PFSK-1 (cell line): Measurements from ENCODE around the gene SLC6A6.

ENCODE experiments used
- FOXP2 ChIP-seq: optimal IDR thresholded peaks from 2 replicates; pipeline ENCODE3; 2011; ENCODE audit warnings: borderline replicate concordance, control low read depth, inconsistent platforms; ENCODE audit not compliant: insufficient read depth; ENCODE audit errors: extremely low read length, extremely low read depth
- POLR2AphosphoS5 ChIP-seq: IDR thresholded peaks from 2 replicates; pipeline ENCODE4 v1.6.1; 2012; ENCODE audit warnings: low read depth, mild to moderate bottlenecking, control low read depth, low read length, moderate library complexity
- TAF1 ChIP-seq: IDR thresholded peaks from 2 replicates; pipeline ENCODE4 v1.6.1; 2012; ENCODE audit warnings: low read length, control low read depth, borderline replicate concordance; ENCODE audit not compliant: insufficient read depth
- TF ChIP-seq, protein P1 (sequence below), 2 experiments: IDR thresholded peaks; 2 replicates each; pipeline versions ENCODE4 v1.6.1 to v1.8.0; 2011 to 2012; ENCODE audit warnings: low read depth in 2 of 2, low read length in 2 of 2, control low read depth in 1 of 2, inconsistent platforms in 1 of 2, mild to moderate bottlenecking in 1 of 2, moderate library complexity in 1 of 2; ENCODE audit not compliant: insufficient read depth in 1 of 2

GRCh38 chr3:14392803-14393319, 9.5 kb upstream of the SLC6A6 start:
- TF ChIP-seq POLR2AphosphoS5 (no peak), TAF1 (no peak), FOXP2 (no peak)
- TF ChIP-seq, protein P1, sequence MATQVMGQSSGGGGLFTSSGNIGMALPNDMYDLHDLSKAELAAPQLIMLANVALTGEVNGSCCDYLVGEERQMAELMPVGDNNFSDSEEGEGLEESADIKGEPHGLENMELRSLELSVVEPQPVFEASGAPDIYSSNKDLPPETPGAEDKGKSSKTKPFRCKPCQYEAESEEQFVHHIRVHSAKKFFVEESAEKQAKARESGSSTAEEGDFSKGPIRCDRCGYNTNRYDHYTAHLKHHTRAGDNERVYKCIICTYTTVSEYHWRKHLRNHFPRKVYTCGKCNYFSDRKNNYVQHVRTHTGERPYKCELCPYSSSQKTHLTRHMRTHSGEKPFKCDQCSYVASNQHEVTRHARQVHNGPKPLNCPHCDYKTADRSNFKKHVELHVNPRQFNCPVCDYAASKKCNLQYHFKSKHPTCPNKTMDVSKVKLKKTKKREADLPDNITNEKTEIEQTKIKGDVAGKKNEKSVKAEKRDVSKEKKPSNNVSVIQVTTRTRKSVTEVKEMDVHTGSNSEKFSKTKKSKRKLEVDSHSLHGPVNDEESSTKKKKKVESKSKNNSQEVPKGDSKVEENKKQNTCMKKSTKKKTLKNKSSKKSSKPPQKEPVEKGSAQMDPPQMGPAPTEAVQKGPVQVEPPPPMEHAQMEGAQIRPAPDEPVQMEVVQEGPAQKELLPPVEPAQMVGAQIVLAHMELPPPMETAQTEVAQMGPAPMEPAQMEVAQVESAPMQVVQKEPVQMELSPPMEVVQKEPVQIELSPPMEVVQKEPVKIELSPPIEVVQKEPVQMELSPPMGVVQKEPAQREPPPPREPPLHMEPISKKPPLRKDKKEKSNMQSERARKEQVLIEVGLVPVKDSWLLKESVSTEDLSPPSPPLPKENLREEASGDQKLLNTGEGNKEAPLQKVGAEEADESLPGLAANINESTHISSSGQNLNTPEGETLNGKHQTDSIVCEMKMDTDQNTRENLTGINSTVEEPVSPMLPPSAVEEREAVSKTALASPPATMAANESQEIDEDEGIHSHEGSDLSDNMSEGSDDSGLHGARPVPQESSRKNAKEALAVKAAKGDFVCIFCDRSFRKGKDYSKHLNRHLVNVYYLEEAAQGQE (IDR thresholded peaks at IDR 0.05; ENCODE audit: insufficient read depth in 1 of 2, low read depth in 2 of 2, low read length in 2 of 2), result no peak
